Stimulated activated effector memory CD8-positive, alpha-beta T cell treated with anti-CD3 and anti-CD28 coated beads, Interleukin-12 subunit alpha, Interleukin-12 subunit beta, amount 100 ng/mL, for 72 hours (primary cell): ENCODE results near the gene SPRR2D.
A peak's percentile ranks its signal among the peaks of the same experiment; 100 is the strongest.
"Not testable (repeated sequence)": the region's sequence is repeated elsewhere in the genome, so short reads cannot be mapped to it uniquely, and the experiment has no call there.

Experiments used
- ATAC-seq: fragments of 150-1000 bp; cut with Tn5 transposase; 2 replicates; pipeline ENCODE4 v1.10.0; 2021
- DNase-seq, 2 donors: peaks; one replicate each; pipeline ENCODE4 v3.0.0; 2021 to 2022; ENCODE audit warnings: low spot score in 2 of 2
- H3K27ac Mint-ChIP-seq: one replicate; pipeline ENCODE4 v1.8.0; 2022; ENCODE audit warnings: mild to moderate bottlenecking, mixed read lengths
- H3K36me3 Mint-ChIP-seq: one replicate; pipeline ENCODE4 v1.8.0; 2022; ENCODE audit warnings: mild to moderate bottlenecking, mixed read lengths
- H3K4me1 Mint-ChIP-seq: one replicate; pipeline ENCODE4 v1.8.0; 2022; ENCODE audit warnings: mixed read lengths
- H3K4me3 Mint-ChIP-seq: one replicate; pipeline ENCODE4 v1.8.0; 2022; ENCODE audit warnings: mild to moderate bottlenecking, mixed read lengths
- H3K9me3 Mint-ChIP-seq: one replicate; pipeline ENCODE4 v1.8.0; 2022; ENCODE audit warnings: mixed read lengths

SPRR2D gene

GRCh38 chr1:153040950-153041631 is at the start of gene SPRR2D:
SPRR2D (minus strand) TSS chr1:153041120; CDS start chr1:153040346, 774 bp downstream.
- ATAC-seq (no peak), DNase-seq (no peak)
- Mint-ChIP-seq H3K9me3 (no peaks in the 10 kb centered on the region), H3K27ac (no peak within 1 kb of the TSS), H3K36me3 (no peaks in the 10 kb centered on the region), H3K4me3 (no peak within 1 kb of the TSS), H3K4me1 (no peaks in the 10 kb centered on the region)

- H3K27ac Mint-ChIP-seq: no peak overlapping the region
- H3K36me3 Mint-ChIP-seq: no peaks in the 10 kb centered on the region
- H3K9me3 Mint-ChIP-seq: no peaks in the 10 kb centered on the region
- H3K4me1 Mint-ChIP-seq: no peaks in the 10 kb centered on the region
- DNase-seq (no peak), ATAC-seq (no peak)
- no peak overlapping the region for H3K4me3 Mint-ChIP-seq
Observed at GRCh38 chr1:153087652-153088051, 46.7 kb upstream of the SPRR2D start.

- H3K36me3 Mint-ChIP-seq: no peaks in the 10 kb centered on the region
- no peak overlapping the region for H3K4me3 Mint-ChIP-seq
- H3K27ac Mint-ChIP-seq: no peak overlapping the region
- H3K9me3 Mint-ChIP-seq: peaks cover 5% of the 10 kb centered on the region
- ATAC-seq (no peak), DNase-seq (no peak)
- no peaks in the 10 kb centered on the region for H3K4me1 Mint-ChIP-seq
Observed at GRCh38 chr1:153081736-153082135, 40.8 kb upstream of the SPRR2D start.

DNA sequence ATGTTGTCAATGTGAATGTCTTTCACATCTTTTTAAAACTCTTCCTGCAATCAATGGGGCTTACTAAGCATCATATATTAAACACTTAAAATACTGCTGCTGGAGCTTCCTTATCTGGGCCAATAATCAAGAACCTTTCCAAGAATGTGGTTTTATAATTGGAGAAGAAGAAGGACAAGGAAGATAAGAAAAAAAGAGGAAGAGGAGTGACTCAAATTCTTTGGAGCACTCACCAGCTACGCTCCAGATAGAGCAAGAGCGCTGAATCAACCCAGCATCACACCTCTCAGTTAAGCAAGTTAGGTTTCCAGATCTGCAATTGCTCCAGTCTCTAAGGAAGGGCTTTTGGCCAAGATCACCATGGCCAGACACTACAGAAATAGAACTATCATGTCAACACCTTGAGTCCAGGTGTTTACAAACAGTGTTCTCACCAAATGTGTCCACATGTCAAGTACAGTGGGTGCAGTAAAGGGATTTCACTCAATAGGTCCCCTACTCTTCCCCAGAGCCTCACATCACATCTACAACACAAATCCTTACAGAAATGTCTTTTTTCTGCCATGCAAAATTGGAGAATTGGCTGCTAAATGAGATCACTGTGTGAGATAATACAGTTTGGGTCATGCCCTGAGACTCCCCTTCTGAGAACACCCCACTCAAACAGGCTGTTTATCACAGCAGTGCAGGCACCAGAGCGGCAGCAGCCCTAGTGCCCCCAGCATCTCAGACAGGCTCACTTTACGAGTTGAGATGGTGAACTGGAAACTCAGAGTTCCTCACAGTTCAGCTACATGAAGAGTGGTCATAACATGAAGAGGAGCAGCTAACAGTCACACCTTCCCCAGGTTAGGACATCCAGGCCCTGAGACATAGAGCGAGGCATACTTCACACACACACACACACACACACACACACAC is 32.1 kb upstream of the SPRR2D start:
- ATAC-seq: no peak
- DNase-seq: no peak
- Mint-ChIP-seq H3K9me3 (no peaks in the 10 kb centered on the region), H3K4me1 (no peaks in the 10 kb centered on the region), H3K27ac (no peak overlapping the region), H3K36me3 (no peaks in the 10 kb centered on the region), H3K4me3 (no peak overlapping the region)

- no peaks in the 10 kb centered on the region for H3K36me3 Mint-ChIP-seq
- no peak within 1 kb of the TSS for H3K27ac Mint-ChIP-seq
- no peaks in the 10 kb centered on the region for H3K4me1 Mint-ChIP-seq
- ATAC-seq (no peak), DNase-seq (no peak)
- H3K4me3 Mint-ChIP-seq: no peak within 1 kb of the TSS
- no peaks in the 10 kb centered on the region for H3K9me3 Mint-ChIP-seq
Observed at GRCh38 chr1:153071511-153071910, 30.6 kb upstream of the SPRR2D start, which contains the start of gene SPRR2B. SPRR2B (minus strand) TSS chr1:153071611; CDS start chr1:153070839, 772 bp downstream.

DNA sequence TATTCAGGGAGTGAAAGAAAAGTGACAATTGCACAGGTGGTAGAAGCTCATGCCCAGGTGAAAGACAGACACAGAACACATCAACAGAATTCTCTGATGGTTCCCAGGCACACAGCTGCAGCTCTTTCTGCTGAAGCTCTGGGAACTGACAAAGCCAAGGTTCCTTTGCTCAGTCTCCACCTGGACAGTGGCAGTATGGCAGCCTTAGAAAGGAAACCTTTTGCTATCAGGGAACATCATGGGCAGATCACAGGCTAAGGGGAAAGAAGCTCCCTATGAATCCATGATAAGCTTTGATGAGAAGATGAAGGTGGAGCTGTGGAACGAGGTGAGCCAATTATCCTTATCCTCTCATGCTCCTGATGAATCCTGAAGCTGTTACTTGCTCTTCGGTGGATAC is 29.3 kb upstream of the SPRR2D start:
- Mint-ChIP-seq H3K4me1 (no peaks in the 10 kb centered on the region), H3K36me3 (no peaks in the 10 kb centered on the region), H3K27ac (no peak overlapping the region), H3K9me3 (no peaks in the 10 kb centered on the region), H3K4me3 (no peak overlapping the region)
- DNase-seq (no peak), ATAC-seq (no peak)

- ATAC-seq (no peak), DNase-seq (no peak)
- no peak overlapping the region for H3K27ac Mint-ChIP-seq
- H3K36me3 Mint-ChIP-seq: no peaks in the 10 kb centered on the region
- no peaks in the 10 kb centered on the region for H3K4me1 Mint-ChIP-seq
- no peaks in the 10 kb centered on the region for H3K9me3 Mint-ChIP-seq
- no peak overlapping the region for H3K4me3 Mint-ChIP-seq
Observed at GRCh38 chr1:153058826-153059784, 18.2 kb upstream of the SPRR2D start.

DNA sequence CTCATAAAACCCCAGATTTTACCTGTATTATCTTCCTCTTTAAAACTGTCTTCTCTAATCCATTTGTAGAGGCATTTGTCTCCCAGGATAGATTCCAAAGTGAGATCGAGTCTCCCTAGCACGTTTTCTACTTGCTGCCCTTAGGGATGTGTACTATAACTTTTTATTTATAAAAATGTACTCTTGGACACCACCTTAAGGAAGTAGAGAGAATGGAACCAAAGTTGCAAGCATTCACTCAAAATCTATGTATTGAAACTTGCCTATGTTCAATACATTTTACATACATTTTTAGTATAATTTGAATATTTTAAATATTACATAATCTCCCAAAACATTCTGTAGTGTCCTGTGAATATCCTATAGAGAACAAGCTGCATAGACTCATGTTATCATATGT is 17.2 kb upstream of the SPRR2D start:
- no peak for DNase-seq
- H3K4me1 Mint-ChIP-seq: no peaks in the 10 kb centered on the region

GRCh38 chr1:153057375-153057774 is 16.5 kb upstream of the SPRR2D start, which contains the start of gene SPRR2A:
SPRR2A (minus strand) TSS chr1:153057512; CDS start chr1:153056735, 777 bp downstream.
- no peaks in the 10 kb centered on the region for H3K9me3 Mint-ChIP-seq
- no peaks in the 10 kb centered on the region for H3K36me3 Mint-ChIP-seq
- no peak within 1 kb of the TSS for H3K27ac Mint-ChIP-seq
- no peak within 1 kb of the TSS for H3K4me3 Mint-ChIP-seq
- no peak for DNase-seq
- no peak for ATAC-seq
- H3K4me1 Mint-ChIP-seq: no peaks in the 10 kb centered on the region

More for the DNA sequence above, 17.2 kb upstream of the SPRR2D start:
- H3K36me3 Mint-ChIP-seq: no peaks in the 10 kb centered on the region
- ATAC-seq: no peak
- H3K27ac Mint-ChIP-seq: no peak overlapping the region
- H3K9me3 Mint-ChIP-seq: no peaks in the 10 kb centered on the region
- no peak overlapping the region for H3K4me3 Mint-ChIP-seq

DNA sequence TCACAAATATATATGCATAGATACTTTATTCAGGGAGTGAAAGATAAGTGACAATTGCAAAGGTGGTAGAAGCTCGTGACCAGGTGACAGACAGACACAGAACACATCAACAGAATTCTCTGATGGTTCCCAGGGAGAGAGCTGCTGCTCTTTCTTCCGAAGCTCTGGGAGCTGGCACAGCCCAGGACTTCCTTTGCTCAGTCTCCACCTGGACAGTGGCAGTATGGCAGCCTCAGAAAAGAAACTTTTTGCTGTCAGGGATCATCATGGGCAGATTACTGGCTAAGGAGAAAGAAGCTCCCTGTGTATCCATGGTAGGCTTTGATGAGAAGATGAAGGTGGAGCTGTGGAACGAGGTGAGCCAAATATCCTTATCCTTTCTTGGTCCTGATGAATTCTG is 15.2 kb upstream of the SPRR2D start:
- DNase-seq, H3K4me3 Mint-ChIP-seq, H3K4me1 Mint-ChIP-seq, ATAC-seq, H3K27ac Mint-ChIP-seq, H3K9me3 Mint-ChIP-seq, H3K36me3 Mint-ChIP-seq: not testable (repeated sequence)

DNA sequence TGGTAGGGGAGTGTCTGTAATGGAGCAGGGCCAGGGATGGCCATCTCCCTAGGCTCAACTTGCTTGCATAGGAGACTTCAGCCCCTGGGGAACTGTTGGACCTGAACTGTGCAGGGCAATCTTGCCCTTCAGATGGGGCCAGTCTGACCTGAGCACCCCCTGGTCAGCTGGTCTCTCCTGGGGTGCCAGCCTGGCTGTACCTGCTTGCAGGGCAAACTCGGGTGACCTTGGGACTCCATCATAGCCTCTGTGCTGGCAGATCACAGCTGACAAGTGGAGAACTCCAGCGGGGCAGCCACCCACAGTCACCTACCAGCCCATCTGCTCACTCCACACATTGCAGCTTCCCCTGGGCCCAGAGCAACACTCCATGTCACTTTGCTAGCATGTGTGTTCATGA is 8.3 kb upstream of the SPRR2D start:
- H3K9me3 Mint-ChIP-seq: no peaks in the 10 kb centered on the region
- H3K4me3 Mint-ChIP-seq: no peak overlapping the region
- H3K4me1 Mint-ChIP-seq: no peaks in the 10 kb centered on the region
- no peaks in the 10 kb centered on the region for H3K36me3 Mint-ChIP-seq
- DNase-seq (no peak), ATAC-seq (peak; percentile 31)
- no peak overlapping the region for H3K27ac Mint-ChIP-seq

GRCh38 chr1:153035211-153035610 is 5.7 kb downstream of the SPRR2D start:
- DNase-seq (no peak), ATAC-seq (no peak)
- Mint-ChIP-seq H3K36me3 (no peaks in the 10 kb centered on the region), H3K27ac (no peak overlapping the region), H3K4me1 (no peaks in the 10 kb centered on the region), H3K4me3 (no peak overlapping the region), H3K9me3 (no peaks in the 10 kb centered on the region)

GRCh38 chr1:153032677-153033308 is 8.1 kb downstream of the SPRR2D start:
- ATAC-seq: peak; percentile 48
- no peak for DNase-seq
- no peak overlapping the region for H3K27ac Mint-ChIP-seq
- H3K4me3 Mint-ChIP-seq: no peak overlapping the region
- H3K4me1 Mint-ChIP-seq: no peaks in the 10 kb centered on the region
- no peaks in the 10 kb centered on the region for H3K36me3 Mint-ChIP-seq
- H3K9me3 Mint-ChIP-seq: no peaks in the 10 kb centered on the region

DNA sequence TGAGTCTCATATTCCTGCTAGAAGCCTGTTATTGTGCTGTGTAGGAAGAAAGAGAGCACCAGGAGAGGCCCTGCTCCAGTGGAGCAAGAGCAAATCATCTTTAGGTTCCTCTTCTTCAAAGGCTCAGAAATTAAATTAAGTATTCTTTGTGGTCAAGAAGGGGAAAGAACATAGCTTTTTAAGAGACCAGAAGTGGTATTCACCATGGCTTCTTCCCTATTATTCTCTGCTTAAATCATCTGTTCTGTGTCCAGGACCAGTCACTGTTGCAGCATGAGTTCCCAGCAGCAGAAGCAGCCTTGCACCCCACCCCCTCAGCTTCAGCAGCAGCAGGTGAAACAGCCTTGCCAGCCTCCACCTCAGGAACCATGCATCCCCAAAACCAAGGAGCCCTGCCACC is 8.8 kb downstream of the SPRR2D start:
- ATAC-seq: no peak
- Mint-ChIP-seq H3K27ac (no peak overlapping the region), H3K4me1 (no peaks in the 10 kb centered on the region), H3K9me3 (no peaks in the 10 kb centered on the region), H3K36me3 (no peaks in the 10 kb centered on the region), H3K4me3 (no peak overlapping the region)
- DNase-seq: no peak
